Ovary (tissue), 9 donors: ENCODE measurements around the gene USP43. TPM values are rescaled to one million over a fixed set of nuclear protein-coding genes. Genes with fewer than 3 reads are reported as not detected.

ENCODE experiments used
- DNase-seq, 5 donors: peaks; one replicate each; pipeline ENCODE4 v3.0.0-alpha.2; 2019 to 2020
- H3K27ac ChIP-seq, 2 donors: fragments of 200-600 bp; one replicate each; pipeline versions ENCODE4 v1.5.1 to v1.8.0; 2019 to 2022
- H3K27me3 ChIP-seq: fragments of 200-600 bp; one replicate; pipeline ENCODE4 v1.8.0; 2022
- H3K36me3 ChIP-seq: fragments of 200-600 bp; sonication (generic); one replicate; pipeline ENCODE4 v1.5.1; 2019
- H3K4me1 ChIP-seq: one replicate; pipeline ENCODE4 v1.8.1; 2013; ENCODE audit warnings: mild to moderate bottlenecking, moderate library complexity; ENCODE audit not compliant: insufficient read depth
- H3K4me3 ChIP-seq: fragments of 200-600 bp; sonication (generic); one replicate; pipeline ENCODE4 v1.5.1; 2017
- H3K9me3 ChIP-seq, 2 donors: fragments of 200-600 bp in 1 of 2; sonication (generic) in 1 of 2; one replicate each; pipeline versions ENCODE4 v1.5.1 to v1.8.1; 2013 to 2019; ENCODE audit warnings: mild to moderate bottlenecking in 1 of 2, moderate library complexity in 1 of 2
- CTCF ChIP-seq, 3 donors: fragments of 450-650 bp in 2 of 3; fragments of 200-600 bp in 1 of 3; IDR thresholded peaks; one replicate each; pipeline versions ENCODE4 v1.5.1 to v1.8.0; 2016 to 2022; ENCODE audit warnings: antibody characterized with exemption in 3 of 3, mild to moderate bottlenecking in 1 of 3
- EP300 ChIP-seq: sonication (generic); formaldehyde crosslinking; IDR thresholded peaks from one replicate; pipeline ENCODE4 v1.6.1; 2017; ENCODE audit warnings: antibody characterized with exemption
- POLR2A ChIP-seq: fragments of 450-650 bp; IDR thresholded peaks from one replicate; pipeline ENCODE4 v1.6.1; 2017; ENCODE audit warnings: antibody characterized with exemption, mild to moderate bottlenecking, moderate library complexity
- WGBS, 3 donors: extraction: QIAGEN DNeasy Blood & Tissue Kit in 1 of 3; methylation state at CpG; one replicate each; pipeline versions ENCODE4 v1.1.5 to v1.1.7; 2013 to 2017; 5-methylcytosine and 5-hydroxymethylcytosine counted together
- intact Hi-C, 4 donors: fragments of 100-400 bp; cut with DNase I; formaldehyde crosslinking; loops; one replicate each; pipeline versions ENCODE4 v1.11.0 to v1.15.1; 2022 to 2023
- polyA plus RNA-seq, 2 donors: library from polyadenylated mRNA; stranded (reverse); fragments of 200-250 nt in 1 of 2; fragments of 350-450 nt in 1 of 2; fragmentation: Illumina TruSeq in 1 of 2; extraction: RNeasy Lipid Tissue Mini Kit (QIAGEN cat#74804) in 1 of 2; gene quantifications; one replicate each; pipeline ENCODE4 v1.2.3, GENCODE V29; 2013 to 2014
- total RNA-seq, 7 donors: library from RNA; depleted of rRNA in 2 of 7; stranded (reverse); fragments of >200 nt in 2 of 7; fragmentation: NEBNext Ultra II Directional in 3 of 7; extraction: Animal tissue kit (Norgen Biotek cat#: 25700) in 3 of 7; gene quantifications; one replicate each; pipeline versions ENCODE4 v1.1.0 to v1.2.4, GENCODE V29; 2016 to 2023
- donor health status: DM: no; HTN: no; CAD: no; lungs with moderate emphysema.
- donor health status: DM: no; HTN: no; CAD: no.
- donor health status: Bipolar disorder and iron deficiency.
- donor health status: DM: yes; HTN: yes; CAD: no.
- donor health status: DM: no; HTN: no; CAD: no.
- donor health status: DM: yes; HTN: yes; CAD: no.

The USP43 gene
- total and polyA plus RNA-seq, 9 donors, result 0.13 to 11.1 (median 0.68) TPM; not detected in 1

- H3K27ac ChIP-seq, result no peak overlapping the region
- TF ChIP-seq CTCF (IDR thresholded peaks at IDR 0.05), result no peak
- no peak for TF ChIP-seq EP300
- no peak for TF ChIP-seq POLR2A
- no peaks in the 10 kb centered on the region for H3K4me1 ChIP-seq
- WGBS, 3 donors, result 81 to 90% (median 85%) methylated on average over 8 of the region's 8 CpGs
- intact Hi-C loops, result no loop called here
- no peaks in the 10 kb centered on the region for H3K27me3 ChIP-seq
- no peak for DNase-seq
- no peaks in the 10 kb centered on the region for H3K36me3 ChIP-seq
- no peak overlapping the region for H3K4me3 ChIP-seq
- H3K9me3 ChIP-seq, result no peaks in the 10 kb centered on the region
Observed at GRCh38 chr17:9672266-9672665, 26.9 kb downstream of the USP43 start.

- Histone ChIP-seq H3K36me3 (no peaks in the 10 kb centered on the region), H3K27me3 (no peaks in the 10 kb centered on the region), H3K27ac (no peak overlapping the region), H3K9me3 (no peaks in the 10 kb centered on the region), H3K4me3 (no peak overlapping the region), H3K4me1 (no peaks in the 10 kb centered on the region)
- DNase-seq, result no peak
- 85 to 89% (median 85%) methylated on average over 6 of the region's 6 CpGs for WGBS, 3 donors
- TF ChIP-seq POLR2A (no peak), EP300 (no peak), CTCF (IDR thresholded peaks at IDR 0.05) (no peak)
- intact Hi-C loops, result no loop called here
Observed at GRCh38 chr17:9672691-9673090, 27.4 kb downstream of the USP43 start.

- intact Hi-C loops, result no loop called here
- Histone ChIP-seq H3K4me1 (no peaks in the 10 kb centered on the region), H3K27me3 (no peaks in the 10 kb centered on the region), H3K27ac (no peak overlapping the region), H3K36me3 (no peaks in the 10 kb centered on the region), H3K4me3 (no peak overlapping the region), H3K9me3 (no peaks in the 10 kb centered on the region)
- DNase-seq, result no peak
- no peak for TF ChIP-seq EP300
- no peak for TF ChIP-seq POLR2A
- no peak for TF ChIP-seq CTCF (IDR thresholded peaks at IDR 0.05)
- WGBS, 3 donors, result 71 to 82% (median 73%) methylated on average over 4 of the region's 4 CpGs
Observed at GRCh38 chr17:9676084-9676483, 30.8 kb downstream of the USP43 start.

DNA sequence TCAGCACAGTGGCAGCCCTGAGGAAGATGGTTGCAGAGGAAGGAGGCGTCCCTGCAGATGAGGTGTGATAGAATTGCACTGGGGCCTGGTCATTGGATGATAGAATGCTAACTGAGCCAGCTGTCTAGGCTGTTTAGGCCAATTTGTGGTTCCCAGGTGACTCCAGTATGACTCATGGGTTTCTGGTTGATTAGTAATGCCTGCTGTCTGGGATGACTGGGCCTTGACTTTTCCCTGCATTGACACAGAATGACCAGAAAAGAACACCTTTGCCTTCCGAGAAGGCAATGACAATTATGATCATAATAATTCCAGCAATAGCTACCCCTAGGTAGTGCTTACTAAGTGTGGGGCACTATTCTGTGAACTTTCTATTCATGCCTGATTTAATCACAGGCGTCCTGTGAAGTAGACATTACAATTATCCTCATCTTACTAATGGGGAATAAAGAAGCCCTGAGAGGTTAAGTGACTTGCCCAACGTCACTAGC lies 31.5 kb downstream of the USP43 start:
- intact Hi-C loops, result no loop called here
- no peaks in the 10 kb centered on the region for H3K27me3 ChIP-seq
- no peaks in the 10 kb centered on the region for H3K36me3 ChIP-seq
- TF ChIP-seq CTCF (IDR thresholded peaks at IDR 0.05) (no peak), POLR2A (no peak), EP300 (no peak)
- no peak overlapping the region for H3K4me3 ChIP-seq
- no peak for DNase-seq
- no peaks in the 10 kb centered on the region for H3K9me3 ChIP-seq
- no peaks in the 10 kb centered on the region for H3K4me1 ChIP-seq
- H3K27ac ChIP-seq, result no peak overlapping the region
- 85 to 93% (median 87%) methylated on average over 4 of the region's 4 CpGs for WGBS, 3 donors
